ENCODE data around the gene NFASC.

The NFASC gene

DNA sequence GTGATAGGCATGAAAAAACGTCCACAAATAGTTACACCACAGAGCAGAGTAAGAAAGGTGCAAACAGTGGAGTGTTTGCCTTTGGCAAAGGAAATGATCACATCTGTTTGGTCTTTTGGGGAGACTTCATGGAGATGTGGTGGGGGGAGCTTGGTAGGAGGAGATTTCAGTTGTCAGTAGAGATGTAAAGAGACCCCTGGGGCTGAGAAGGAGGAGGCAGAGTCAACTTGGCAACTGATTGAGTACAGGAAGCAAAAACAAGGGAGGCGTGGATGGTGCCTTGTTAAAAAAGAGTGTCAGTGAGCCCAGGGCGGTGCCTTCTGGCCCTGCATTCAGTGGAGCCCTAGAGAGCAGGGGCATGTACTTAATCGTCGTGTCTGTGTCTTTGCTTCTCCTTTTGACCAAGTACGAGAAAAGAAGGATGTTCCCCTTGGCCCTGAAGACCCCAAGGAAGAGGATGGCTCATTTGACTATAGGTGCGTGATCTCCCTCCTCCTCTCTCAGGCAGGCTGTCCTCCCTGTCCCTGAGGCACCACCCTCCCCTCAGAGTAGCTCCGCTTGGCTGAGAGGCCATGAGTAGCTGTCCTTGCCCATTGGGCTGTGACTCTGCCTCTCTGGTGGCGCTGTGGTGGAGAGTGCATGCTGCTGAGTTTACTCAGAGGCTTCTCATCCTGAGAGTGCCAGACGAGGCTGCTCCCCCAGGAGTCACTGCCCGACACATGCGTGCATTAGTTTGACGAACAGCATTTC, 141.9 kb downstream of the NFASC start:
- no peaks in the 10 kb centered on the region for H3K27me3 Mint-ChIP-seq
- H3K36me3 Mint-ChIP-seq (ENCODE audit: low read depth), result no peaks in the 10 kb centered on the region
- H3K9me3 Mint-ChIP-seq, result no peaks in the 10 kb centered on the region
- H3K27ac Mint-ChIP-seq, result no peak overlapping the region
- H3K4me1 Mint-ChIP-seq (ENCODE audit: low read depth), result no peaks in the 10 kb centered on the region
- no peak overlapping the region for H3K4me3 Mint-ChIP-seq
- no peak for DNase-seq

DNA sequence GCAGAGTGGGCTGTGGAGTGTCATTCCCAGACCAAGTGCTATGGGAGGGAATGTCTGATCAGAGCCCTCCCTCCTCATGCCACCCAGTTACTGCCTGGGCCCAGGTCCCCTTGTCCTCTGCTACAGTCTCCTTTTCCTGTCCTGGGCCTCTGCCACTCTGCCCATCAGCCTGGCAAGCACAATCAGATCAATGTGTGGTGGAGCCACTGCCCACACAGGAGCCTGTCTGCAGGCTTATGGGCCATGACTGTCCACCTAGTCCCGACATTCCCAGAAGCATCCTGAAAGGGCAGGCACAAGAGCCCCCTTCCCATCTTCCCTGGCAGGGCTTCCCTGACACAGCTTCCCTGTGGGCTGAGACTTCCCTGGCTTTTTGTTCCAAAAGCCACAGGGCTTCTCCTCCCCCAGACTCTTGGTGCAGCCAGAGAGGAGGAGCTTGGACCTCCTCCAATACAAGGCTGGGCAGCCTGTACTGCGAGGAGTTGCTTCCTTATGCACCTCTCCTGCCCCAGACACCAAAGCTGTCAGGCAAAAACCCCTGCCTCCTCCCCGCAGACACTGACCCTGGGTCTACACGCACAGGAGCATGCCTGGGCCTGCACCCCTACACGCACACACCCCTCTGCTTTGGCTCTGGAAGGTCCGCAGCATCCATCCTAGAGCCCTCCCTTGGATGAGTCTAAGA, 143.2 kb downstream of the NFASC start:
- Mint-ChIP-seq H3K27ac (peak overlapping the region; percentile 47), H3K27me3 (no peaks in the 10 kb centered on the region), H3K4me3 (no peak overlapping the region), H3K36me3 (ENCODE audit: low read depth) (no peaks in the 10 kb centered on the region), H3K9me3 (no peaks in the 10 kb centered on the region), H3K4me1 (ENCODE audit: low read depth) (no peaks in the 10 kb centered on the region)
- no peak for DNase-seq

DNA sequence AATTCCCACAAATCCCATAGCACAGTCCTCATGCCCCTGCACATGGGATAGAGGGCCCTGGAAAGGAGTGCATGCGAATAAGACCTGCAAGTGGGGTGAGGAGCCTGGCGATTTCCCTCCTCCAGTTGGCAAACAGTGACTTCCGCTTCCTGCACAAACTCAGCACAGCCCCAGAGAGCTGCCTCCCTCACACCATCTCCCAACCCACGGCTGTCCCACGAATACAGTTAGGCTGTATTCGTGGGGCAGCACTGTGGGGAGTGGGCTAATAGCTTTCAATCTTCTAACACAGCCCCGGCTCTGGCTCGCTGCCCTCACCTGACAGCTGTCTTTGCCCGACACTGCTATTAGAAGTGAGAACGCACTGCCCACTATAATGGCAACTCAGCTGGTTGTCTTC, 144.1 kb downstream of the NFASC start:
- DNase-seq, result no peak
- no peaks in the 10 kb centered on the region for H3K9me3 Mint-ChIP-seq
- H3K27me3 Mint-ChIP-seq, result no peaks in the 10 kb centered on the region
- no peak overlapping the region for H3K27ac Mint-ChIP-seq
- H3K36me3 Mint-ChIP-seq (ENCODE audit: low read depth), result no peaks in the 10 kb centered on the region
- H3K4me3 Mint-ChIP-seq, result no peak overlapping the region
- H3K4me1 Mint-ChIP-seq (ENCODE audit: low read depth), result no peaks in the 10 kb centered on the region

DNA sequence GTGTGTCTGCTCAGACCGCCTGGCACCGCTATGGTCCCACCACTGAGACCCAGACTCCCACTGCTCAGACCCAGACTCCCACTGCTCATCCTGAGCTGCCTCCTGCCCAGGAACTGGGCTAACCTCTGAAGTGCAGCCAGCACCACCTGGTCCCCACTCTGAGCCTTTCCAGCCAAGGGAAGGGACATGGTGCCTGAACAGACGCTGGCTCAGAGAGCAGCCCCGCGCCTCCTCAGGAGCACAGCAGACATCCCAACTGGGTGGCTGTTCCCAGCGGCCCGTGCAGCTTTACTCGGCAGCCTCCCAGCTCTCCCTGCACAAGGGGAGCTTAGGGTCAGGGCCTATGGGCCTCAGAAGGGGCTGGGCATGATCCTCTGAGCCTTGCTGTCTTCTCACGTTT, 144.6 kb downstream of the NFASC start:
- H3K9me3 Mint-ChIP-seq, result no peaks in the 10 kb centered on the region
- H3K36me3 Mint-ChIP-seq (ENCODE audit: low read depth), result no peaks in the 10 kb centered on the region
- H3K27me3 Mint-ChIP-seq, result no peaks in the 10 kb centered on the region
- no peak overlapping the region for H3K27ac Mint-ChIP-seq
- DNase-seq, result no peak
- H3K4me3 Mint-ChIP-seq, result no peak overlapping the region
- H3K4me1 Mint-ChIP-seq (ENCODE audit: low read depth), result no peaks in the 10 kb centered on the region

DNA sequence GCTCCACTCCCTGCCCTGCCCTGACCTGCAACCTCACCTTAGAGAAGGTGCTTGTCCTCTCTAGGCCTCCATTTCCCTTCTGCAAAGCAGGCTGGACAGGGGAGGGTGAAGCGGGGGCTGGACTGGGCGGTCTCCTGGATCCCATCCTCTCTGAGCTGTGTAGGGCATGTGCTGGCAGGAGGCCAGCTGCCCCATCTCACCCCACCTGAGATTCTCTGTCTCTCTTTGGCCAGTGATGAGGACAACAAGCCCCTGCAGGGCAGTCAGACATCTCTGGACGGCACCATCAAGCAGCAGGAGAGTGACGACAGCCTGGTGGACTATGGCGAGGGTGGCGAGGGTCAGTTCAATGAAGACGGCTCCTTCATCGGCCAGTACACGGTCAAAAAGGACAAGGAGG, 145.4 kb downstream of the NFASC start:
- no peaks in the 10 kb centered on the region for H3K9me3 Mint-ChIP-seq
- H3K4me3 Mint-ChIP-seq, result no peak overlapping the region
- no peaks in the 10 kb centered on the region for H3K36me3 Mint-ChIP-seq (ENCODE audit: low read depth)
- no peaks in the 10 kb centered on the region for H3K4me1 Mint-ChIP-seq (ENCODE audit: low read depth)
- DNase-seq, result no peak
- H3K27me3 Mint-ChIP-seq, result no peaks in the 10 kb centered on the region
- no peak overlapping the region for H3K27ac Mint-ChIP-seq

DNA sequence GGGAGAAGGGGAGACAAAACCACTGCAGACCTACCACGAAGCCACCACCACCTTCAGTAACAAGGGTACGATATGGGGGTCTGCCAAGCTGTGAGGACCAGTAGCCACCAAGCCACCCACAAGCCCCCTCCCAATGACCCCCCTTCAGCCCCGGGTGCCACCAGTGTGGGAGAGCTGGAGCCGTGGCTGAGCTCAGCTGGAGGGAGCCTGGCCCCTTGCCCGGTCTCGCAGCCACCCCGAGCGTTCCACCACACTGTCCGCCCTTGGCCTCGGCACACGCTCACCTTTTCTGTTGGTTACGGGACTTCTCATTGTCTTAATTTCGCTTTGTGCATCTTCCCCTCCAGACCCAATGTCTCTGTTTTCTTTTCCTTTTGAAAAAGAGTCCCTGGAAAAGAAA, 145.9 kb downstream of the NFASC start:
- Mint-ChIP-seq H3K4me1 (ENCODE audit: low read depth) (no peaks in the 10 kb centered on the region), H3K27me3 (no peaks in the 10 kb centered on the region), H3K36me3 (ENCODE audit: low read depth) (no peaks in the 10 kb centered on the region), H3K27ac (no peak overlapping the region), H3K9me3 (no peaks in the 10 kb centered on the region), H3K4me3 (no peak overlapping the region)
- DNase-seq, result no peak

DNA sequence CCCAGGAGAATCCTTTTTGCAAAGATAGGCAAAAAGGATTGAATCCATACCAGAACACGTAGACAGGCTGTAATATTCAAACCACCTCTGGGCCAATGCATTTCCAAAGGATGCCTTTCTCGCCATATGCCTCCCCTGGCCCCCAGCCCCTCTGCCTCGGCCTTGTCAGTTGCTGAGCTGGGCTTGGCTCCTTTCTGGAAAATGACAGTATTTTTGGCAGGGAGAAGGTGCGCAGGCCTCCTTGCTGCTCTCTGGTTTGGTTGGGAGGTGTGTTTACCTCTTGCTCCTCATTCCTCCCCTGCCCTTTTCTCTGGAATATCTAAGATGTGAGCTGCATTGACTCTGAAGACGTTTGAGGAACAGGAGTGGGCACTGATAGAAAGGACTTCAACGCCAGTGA, 146.3 kb downstream of the NFASC start:
- Mint-ChIP-seq H3K27me3 (no peaks in the 10 kb centered on the region), H3K4me3 (no peak overlapping the region), H3K27ac (no peak overlapping the region), H3K4me1 (ENCODE audit: low read depth) (no peaks in the 10 kb centered on the region), H3K9me3 (no peaks in the 10 kb centered on the region), H3K36me3 (ENCODE audit: low read depth) (no peaks in the 10 kb centered on the region)
- no peak for DNase-seq

DNA sequence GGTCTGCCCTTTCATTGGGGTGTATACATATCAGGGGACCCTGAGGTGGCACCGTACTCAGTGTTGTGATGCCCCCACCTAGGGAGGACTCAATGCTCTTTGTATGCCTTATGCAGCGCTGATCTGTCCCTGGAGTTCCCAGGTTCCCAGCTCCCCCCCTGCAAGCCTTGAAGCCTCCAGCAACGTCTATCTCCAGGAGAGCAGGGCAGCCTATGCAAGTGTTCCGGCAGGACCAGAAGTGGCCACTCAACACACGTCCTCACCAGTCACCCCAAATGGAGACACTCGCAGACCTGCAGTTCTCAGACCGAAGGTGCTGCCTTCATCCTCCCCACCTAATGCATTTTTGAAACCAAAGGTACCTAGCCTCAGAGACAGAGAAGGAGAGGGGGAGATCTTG, 147.1 kb downstream of the NFASC start:
- Mint-ChIP-seq H3K4me1 (ENCODE audit: low read depth) (no peaks in the 10 kb centered on the region), H3K9me3 (no peaks in the 10 kb centered on the region), H3K27ac (no peak overlapping the region), H3K36me3 (ENCODE audit: low read depth) (no peaks in the 10 kb centered on the region), H3K4me3 (no peak overlapping the region), H3K27me3 (no peaks in the 10 kb centered on the region)
- no peak for DNase-seq

DNA sequence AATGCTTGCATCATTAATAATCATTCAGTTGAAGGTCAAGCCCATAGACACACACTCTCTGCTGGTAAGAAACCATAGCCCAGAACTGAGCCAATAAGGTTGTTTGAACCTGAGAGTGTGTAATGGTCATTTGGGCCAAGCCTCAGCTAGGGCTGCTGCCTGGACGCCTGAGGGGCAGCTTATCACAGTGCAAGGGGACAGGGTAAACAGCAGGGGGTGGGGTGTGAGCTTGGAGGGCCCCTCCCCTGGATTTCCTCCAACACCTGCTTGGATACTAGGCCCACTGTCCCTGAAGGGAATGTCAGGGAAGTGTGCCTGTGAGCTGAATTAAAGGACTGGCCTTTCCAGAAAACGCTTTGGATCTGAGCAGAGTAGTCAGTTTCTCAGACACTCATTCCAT, 147.7 kb downstream of the NFASC start:
- Mint-ChIP-seq H3K9me3 (no peaks in the 10 kb centered on the region), H3K4me3 (no peak overlapping the region), H3K27ac (no peak overlapping the region), H3K36me3 (ENCODE audit: low read depth) (no peaks in the 10 kb centered on the region), H3K27me3 (no peaks in the 10 kb centered on the region), H3K4me1 (ENCODE audit: low read depth) (no peaks in the 10 kb centered on the region)
- DNase-seq, result no peak

DNA sequence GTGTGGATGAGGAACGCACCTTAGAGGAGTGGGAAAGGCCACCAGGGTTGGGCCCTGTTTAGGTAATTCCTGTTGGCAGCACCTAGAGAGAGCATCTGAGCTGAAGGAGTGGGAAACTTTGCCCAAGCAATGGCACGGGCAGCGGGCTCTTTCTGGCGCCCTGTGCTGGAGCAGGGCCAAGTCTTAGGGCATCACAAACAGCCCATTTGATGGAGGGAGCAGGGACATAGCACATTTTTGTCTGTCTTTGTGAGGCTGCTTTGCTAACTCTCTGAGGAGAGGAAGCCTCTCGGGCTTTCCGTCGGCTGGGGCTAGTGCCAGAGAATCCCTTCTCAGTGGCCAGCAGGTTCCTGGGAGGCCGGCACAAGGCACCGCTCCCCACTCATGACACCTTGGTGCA, 149.8 kb downstream of the NFASC start:
- Mint-ChIP-seq H3K4me3 (no peak overlapping the region), H3K27ac (no peak overlapping the region), H3K9me3 (no peaks in the 10 kb centered on the region), H3K27me3 (no peaks in the 10 kb centered on the region), H3K4me1 (ENCODE audit: low read depth) (no peaks in the 10 kb centered on the region), H3K36me3 (ENCODE audit: low read depth) (no peaks in the 10 kb centered on the region)
- no peak for DNase-seq

DNA sequence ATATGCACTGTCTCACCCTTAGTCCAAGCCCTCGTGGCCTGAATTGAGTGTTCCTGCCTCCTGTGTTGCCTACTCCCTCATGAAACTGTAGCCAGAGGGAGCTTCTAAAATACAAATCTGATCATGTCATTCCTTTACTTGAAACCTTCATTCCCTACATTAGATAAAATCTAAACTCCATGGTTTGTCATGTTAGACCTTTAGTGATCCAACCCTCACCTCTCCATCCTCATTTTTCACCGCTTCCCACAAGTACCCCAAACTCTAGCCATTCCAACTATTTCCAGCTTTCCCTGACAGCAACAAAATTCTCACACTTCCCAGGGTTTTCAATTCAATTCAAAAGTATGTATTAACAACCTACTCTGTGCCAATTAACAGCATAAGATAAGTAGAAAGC, 154.0 kb downstream of the NFASC start:
- Mint-ChIP-seq H3K36me3 (ENCODE audit: low read depth) (no peaks in the 10 kb centered on the region), H3K4me3 (no peak overlapping the region), H3K27me3 (no peaks in the 10 kb centered on the region), H3K4me1 (ENCODE audit: low read depth) (no peaks in the 10 kb centered on the region), H3K9me3 (no peaks in the 10 kb centered on the region), H3K27ac (no peak overlapping the region)
- no peak for DNase-seq

DNA sequence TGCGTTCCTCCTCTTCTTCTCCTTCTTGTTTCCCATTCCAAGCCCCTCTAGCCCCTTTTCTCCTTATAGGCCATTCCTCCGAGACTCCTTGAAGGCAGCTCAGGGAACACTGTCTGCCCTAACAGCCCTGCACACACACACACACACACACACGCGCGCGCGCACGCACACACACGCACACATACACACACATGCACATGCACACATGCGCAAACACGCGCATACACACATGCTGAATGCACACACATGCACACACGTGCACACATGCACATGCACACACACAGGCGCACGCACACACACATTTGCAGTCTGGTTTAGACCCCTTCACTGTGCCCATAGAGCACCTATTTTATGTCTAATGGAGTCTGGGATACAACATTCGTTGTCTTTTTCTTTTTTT, 154.6 kb downstream of the NFASC start:
- Mint-ChIP-seq H3K27me3 (no peaks in the 10 kb centered on the region), H3K36me3 (ENCODE audit: low read depth) (no peaks in the 10 kb centered on the region), H3K4me3 (no peak overlapping the region), H3K27ac (no peak overlapping the region), H3K9me3 (no peaks in the 10 kb centered on the region), H3K4me1 (ENCODE audit: low read depth) (no peaks in the 10 kb centered on the region)
- DNase-seq, result no peak

DNA sequence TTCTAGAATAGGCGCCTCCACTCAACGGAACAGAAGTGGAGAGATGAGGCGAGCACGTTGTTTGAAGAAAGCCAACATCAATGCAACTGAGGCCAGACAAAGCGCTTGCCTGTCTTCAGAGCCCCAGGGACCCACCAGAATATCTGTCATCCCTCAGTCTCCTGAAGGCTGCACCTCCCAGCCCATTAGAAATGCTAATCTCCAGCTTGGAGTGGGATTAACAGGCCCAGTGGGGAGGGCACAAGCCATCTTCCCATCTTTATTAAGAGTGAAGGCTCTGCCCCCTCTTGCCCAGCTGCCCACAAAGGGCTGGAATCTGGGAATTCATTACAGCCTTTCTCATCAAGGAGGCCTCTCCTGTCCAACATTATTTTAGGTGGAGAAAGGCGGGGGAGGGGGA, 155.5 kb downstream of the NFASC start:
- no peak overlapping the region for H3K27ac Mint-ChIP-seq
- H3K36me3 Mint-ChIP-seq (ENCODE audit: low read depth), result no peaks in the 10 kb centered on the region
- H3K4me1 Mint-ChIP-seq (ENCODE audit: low read depth), result no peaks in the 10 kb centered on the region
- DNase-seq, result no peak
- H3K27me3 Mint-ChIP-seq, result peaks cover 2% of the 10 kb centered on the region
- no peaks in the 10 kb centered on the region for H3K9me3 Mint-ChIP-seq
- H3K4me3 Mint-ChIP-seq, result no peak overlapping the region

DNA sequence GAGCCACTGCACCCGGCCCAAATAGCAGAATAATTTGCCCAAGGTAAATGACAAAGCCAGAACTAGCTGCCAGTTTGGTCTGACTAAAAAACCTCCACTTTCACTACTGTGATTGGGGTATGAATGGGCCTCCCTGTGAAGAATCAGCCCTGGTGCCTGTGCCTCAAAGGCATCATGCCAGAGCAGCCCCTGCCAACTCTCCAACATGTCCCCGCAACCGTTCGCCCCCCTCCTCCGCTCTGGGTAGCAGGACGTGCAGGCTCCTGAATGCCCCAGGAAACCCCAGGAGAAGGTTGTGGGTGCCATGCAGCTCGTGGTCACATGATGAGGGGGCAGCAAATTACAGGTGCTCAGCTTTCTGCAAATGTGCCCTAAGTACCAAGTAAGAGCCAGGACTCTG, 157.7 kb downstream of the NFASC start:
- no peak for DNase-seq
- no peaks in the 10 kb centered on the region for H3K36me3 Mint-ChIP-seq (ENCODE audit: low read depth)
- peaks cover 2% of the 10 kb centered on the region for H3K27me3 Mint-ChIP-seq
- H3K4me1 Mint-ChIP-seq (ENCODE audit: low read depth), result no peaks in the 10 kb centered on the region
- no peak overlapping the region for H3K4me3 Mint-ChIP-seq
- no peak overlapping the region for H3K27ac Mint-ChIP-seq
- no peaks in the 10 kb centered on the region for H3K9me3 Mint-ChIP-seq

DNA sequence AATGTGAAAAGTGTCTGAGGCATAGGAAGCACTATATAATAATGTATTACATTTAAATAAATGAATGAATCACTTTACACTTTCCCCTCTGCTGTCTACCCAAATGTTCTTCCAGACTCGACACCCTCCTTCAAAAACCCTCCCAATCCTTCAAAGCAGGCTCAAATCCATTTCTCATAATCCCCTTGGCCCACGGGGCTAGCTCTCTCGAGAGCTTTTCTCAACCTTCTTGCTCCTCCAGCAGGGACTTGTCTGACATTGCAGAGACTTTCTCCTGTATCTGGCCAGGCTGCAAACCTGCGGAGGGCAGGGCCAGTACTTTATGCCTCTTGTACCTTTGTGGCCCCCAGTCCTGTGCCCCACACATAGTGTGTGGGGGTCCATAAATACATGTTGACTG, 158.3 kb downstream of the NFASC start:
- H3K4me3 Mint-ChIP-seq, result no peak overlapping the region
- no peaks in the 10 kb centered on the region for H3K9me3 Mint-ChIP-seq
- no peak overlapping the region for H3K27ac Mint-ChIP-seq
- no peaks in the 10 kb centered on the region for H3K36me3 Mint-ChIP-seq (ENCODE audit: low read depth)
- H3K27me3 Mint-ChIP-seq, result peaks cover 2% of the 10 kb centered on the region
- DNase-seq, result no peak
- no peaks in the 10 kb centered on the region for H3K4me1 Mint-ChIP-seq (ENCODE audit: low read depth)
